Spleen (tissue), 11 donors: ENCODE data around the gene CSNK1A1. TPM values are rescaled to one million over a fixed set of nuclear protein-coding genes. Genes with fewer than 3 reads are reported as not detected.

Source experiments
- DNase-seq: peaks from one replicate; pipeline ENCODE4 v3.0.0-alpha.2; 2020
- H3K27ac ChIP-seq, 8 donors: fragments of 200-600 bp; sonication (generic) in 7 of 8; 1 replicate in 4 of 8; 2 replicates in 4 of 8; pipeline versions ENCODE4 v1.5.0 to v1.8.0; 2016 to 2021; ENCODE audit warnings: inconsistent platforms in 4 of 8, mild to moderate bottlenecking in 4 of 8, moderate library complexity in 1 of 8
- H3K27me3 ChIP-seq, 7 donors: fragments of 200-600 bp; sonication (generic) in 6 of 7; replicated peaks in 1 of 7; 1 replicate in 4 of 7; 2 replicates in 3 of 7; pipeline versions ENCODE4 v1.5.0 to v1.8.0; 2016 to 2021; ENCODE audit warnings: inconsistent platforms in 3 of 7, mild to moderate bottlenecking in 1 of 7
- H3K36me3 ChIP-seq, 6 donors: fragments of 200-600 bp; sonication (generic) in 5 of 6; 1 replicate in 4 of 6; 2 replicates in 2 of 6; pipeline versions ENCODE4 v1.5.0 to v1.8.0; 2016 to 2021; ENCODE audit warnings: inconsistent platforms in 2 of 6
- H3K4me1 ChIP-seq, 6 donors: fragments of 200-600 bp; sonication (generic) in 5 of 6; 1 replicate in 3 of 6; 2 replicates in 3 of 6; pipeline versions ENCODE4 v1.5.0 to v1.8.0; 2016 to 2021; ENCODE audit warnings: inconsistent platforms in 3 of 6
- H3K4me3 ChIP-seq, 8 donors: fragments of 200-600 bp; sonication (generic) in 7 of 8; 1 replicate in 4 of 8; 2 replicates in 4 of 8; pipeline versions ENCODE4 v1.5.0 to v1.8.0; 2016 to 2021; ENCODE audit warnings: inconsistent platforms in 4 of 8, mild to moderate bottlenecking in 4 of 8, moderate library complexity in 2 of 8
- H3K9me3 ChIP-seq, 8 donors: fragments of 200-600 bp; sonication (generic) in 7 of 8; 1 replicate in 4 of 8; 2 replicates in 4 of 8; pipeline versions ENCODE4 v1.5.0 to v1.8.0; 2016 to 2021; ENCODE audit warnings: inconsistent platforms in 4 of 8
- CTCF ChIP-seq, 11 experiments: fragments of 200-600 bp in 7 of 11; fragments of 450-650 bp in 4 of 11; sonication (generic) in 4 of 11; IDR thresholded peaks in 8 of 11; conservative IDR thresholded peaks in 3 of 11; 1 replicate in 7 of 11; 2 replicates in 4 of 11; pipeline versions ENCODE4 v1.4.0 to v1.8.0; 2016 to 2021; ENCODE audit warnings: antibody characterized with exemption in 11 of 11, inconsistent platforms in 4 of 11, mild to moderate bottlenecking in 1 of 11
- POLR2A ChIP-seq, 3 donors: fragments of 450-650 bp; IDR thresholded peaks; one replicate each; pipeline ENCODE4 v1.5.1; 2017; ENCODE audit warnings: antibody characterized with exemption in 3 of 3, mild to moderate bottlenecking in 1 of 3
- POLR2AphosphoS5 ChIP-seq, 3 donors: sonication (generic); formaldehyde crosslinking; IDR thresholded peaks; one replicate each; pipeline ENCODE4 v1.5.1; 2017; ENCODE audit warnings: antibody characterized with exemption in 3 of 3
- WGBS, 5 donors: extraction: QIAGEN DNeasy Blood & Tissue Kit in 3 of 5; methylation state at CpG; one replicate each; pipeline versions ENCODE4 v1.1.5 to v1.1.7; 2013 to 2018; 5-methylcytosine and 5-hydroxymethylcytosine counted together
- intact Hi-C: fragments of 100-400 bp; cut with DNase I; formaldehyde crosslinking; loops from one replicate; pipeline ENCODE4 v1.15.0; 2023; ENCODE audit warnings: low total_unique reads
- polyA plus RNA-seq, 3 donors: library from polyadenylated mRNA; stranded (reverse); fragments of 200-250 nt; gene quantifications; one replicate each; pipeline ENCODE4 v1.2.1, GENCODE V29; 2013
- total RNA-seq, 7 donors: library from RNA; depleted of rRNA in 3 of 7; stranded (reverse); fragments of >200 nt in 3 of 7; fragmentation: NEBNext Ultra II Directional in 4 of 7; extraction: Animal tissue kit (Norgen Biotek cat#: 25700) in 4 of 7; gene quantifications; one replicate each; pipeline versions ENCODE4 v1.1.0 to v1.2.1, GENCODE V29; 2016 to 2021
- donor health status: healthy with polysubstance abuse.
- donor health status: DM: no; HTN: no; CAD: no; lungs with moderate emphysema.
- donor health status: DM: no; HTN: no; CAD: no.
- donor health status: Bipolar disorder and iron deficiency.
- donor health status: healthy.
- donor health status: DM: no; HTN: no; CAD: no.
- donor health status: DM: yes; HTN: yes; CAD: no.

CSNK1A1 gene
- total and polyA plus RNA-seq, 10 donors, result 31.9 to 223 (median 185) TPM

GRCh38 chr5:149481485-149481884, 69.8 kb downstream of the CSNK1A1 start:
- no peaks in the 10 kb centered on the region for H3K9me3 ChIP-seq
- H3K4me1 ChIP-seq, result no peaks in the 10 kb centered on the region
- TF ChIP-seq CTCF (IDR thresholded peaks at IDR 0.05 in 8 of 11, conservative IDR thresholded peaks at IDR 0.05 in 3 of 11), result no peak
- TF ChIP-seq POLR2A (IDR thresholded peaks at IDR 0.05), result no peak
- TF ChIP-seq POLR2AphosphoS5 (IDR thresholded peaks at IDR 0.05), result no peak
- no peaks in the 10 kb centered on the region for H3K36me3 ChIP-seq
- H3K4me3 ChIP-seq, result no peak overlapping the region
- intact Hi-C loops, result no loop called here
- no peaks in the 10 kb centered on the region for H3K27me3 ChIP-seq
- no peak for DNase-seq
- H3K27ac ChIP-seq, result no peak overlapping the region
- WGBS, 5 donors, result 63 to 95% (median 79%) methylated on average over 4 of the region's 4 CpGs

GRCh38 chr5:149478761-149479160, 72.5 kb downstream of the CSNK1A1 start:
- Histone ChIP-seq H3K27me3 (no peaks in the 10 kb centered on the region), H3K36me3 (no peaks in the 10 kb centered on the region), H3K4me1 (no peaks in the 10 kb centered on the region), H3K9me3 (no peaks in the 10 kb centered on the region), H3K4me3 (no peak overlapping the region), H3K27ac (no peak overlapping the region)
- TF ChIP-seq CTCF (IDR thresholded peaks at IDR 0.05 in 8 of 11, conservative IDR thresholded peaks at IDR 0.05 in 3 of 11) (no peak), POLR2A (IDR thresholded peaks at IDR 0.05) (no peak), POLR2AphosphoS5 (IDR thresholded peaks at IDR 0.05) (no peak)
- DNase-seq, result no peak
- 67 to 83% (median 79%) methylated on average over 3 of the region's 3 CpGs for WGBS, 5 donors
- intact Hi-C loops, result no loop called here

GRCh38 chr5:149475777-149476176, 75.5 kb downstream of the CSNK1A1 start:
- Histone ChIP-seq H3K27me3 (no peaks in the 10 kb centered on the region), H3K9me3 (no peaks in the 10 kb centered on the region), H3K4me1 (peaks cover 0 to 16% (median 0%) of the 10 kb centered on the region in 6 donors), H3K4me3 (no peak overlapping the region), H3K27ac (no peak overlapping the region), H3K36me3 (no peaks in the 10 kb centered on the region)
- intact Hi-C loops, result no loop called here
- DNase-seq, result no peak
- TF ChIP-seq CTCF (IDR thresholded peaks at IDR 0.05 in 8 of 11, conservative IDR thresholded peaks at IDR 0.05 in 3 of 11) (no peak), POLR2AphosphoS5 (IDR thresholded peaks at IDR 0.05) (no peak), POLR2A (IDR thresholded peaks at IDR 0.05) (no peak)
- WGBS, 5 donors, result 88 to 97% (median 91%) methylated on average over 3 of the region's 3 CpGs

- intact Hi-C loops, result no loop called here
- H3K27me3 ChIP-seq, result no peaks in the 10 kb centered on the region
- WGBS, 5 donors, result 84 to 100% (median 93%) methylated on average over 3 of the region's 3 CpGs
- no peaks in the 10 kb centered on the region for H3K36me3 ChIP-seq
- no peak for DNase-seq
- no peaks in the 10 kb centered on the region for H3K9me3 ChIP-seq
- peaks cover 0 to 23% (median 0%) of the 10 kb centered on the region in 6 donors for H3K4me1 ChIP-seq
- TF ChIP-seq POLR2AphosphoS5 (IDR thresholded peaks at IDR 0.05), result no peak
- TF ChIP-seq CTCF (IDR thresholded peaks at IDR 0.05 in 8 of 11, conservative IDR thresholded peaks at IDR 0.05 in 3 of 11), result no peak
- TF ChIP-seq POLR2A (IDR thresholded peaks at IDR 0.05), result no peak
- no peak overlapping the region for H3K4me3 ChIP-seq
- H3K27ac ChIP-seq, result no peak overlapping the region
Observed at GRCh38 chr5:149474198-149474597, 77.0 kb downstream of the CSNK1A1 start.
